Colonic mucosa (tissue), 4 donors: Measurements from ENCODE around the gene PAK4. TPM values are rescaled to one million over a fixed set of nuclear protein-coding genes. Genes with fewer than 3 reads are reported as not detected.
A peak's percentile ranks its signal among the peaks of the same experiment; 100 is the strongest.

Experiments
- DNase-seq: peaks from one replicate; pipeline ENCODE4 v3.0.0-alpha.2; 2020
- H3K27ac ChIP-seq: fragments of 200-600 bp; one replicate; pipeline ENCODE4 v1.8.0; 2021
- H3K27me3 ChIP-seq: fragments of 200-600 bp; one replicate; pipeline ENCODE4 v1.8.0; 2021
- H3K36me3 ChIP-seq: fragments of 200-600 bp; one replicate; pipeline ENCODE4 v1.8.0; 2021
- H3K4me1 ChIP-seq: fragments of 200-600 bp; one replicate; pipeline ENCODE4 v1.8.0; 2021; ENCODE audit warnings: mild to moderate bottlenecking
- H3K4me3 ChIP-seq: fragments of 200-600 bp; one replicate; pipeline ENCODE4 v1.8.0; 2021
- H3K9ac ChIP-seq, 2 donors: one replicate each; pipeline ENCODE4 v1.7.0; 2013; ENCODE audit warnings: control low read depth in 2 of 2, low read depth in 2 of 2, low read length in 2 of 2
- H3K9me3 ChIP-seq: fragments of 200-600 bp; one replicate; pipeline ENCODE4 v1.8.0; 2021
- CTCF ChIP-seq: fragments of 200-600 bp; IDR thresholded peaks from one replicate; pipeline ENCODE4 v1.8.0; 2022; ENCODE audit warnings: antibody characterized with exemption, mild to moderate bottlenecking
- intact Hi-C: fragments of 100-400 bp; cut with DNase I; formaldehyde crosslinking; loops from one replicate; pipeline ENCODE4 v1.14.1; 2022
- total RNA-seq, 2 donors: library from RNA; stranded (reverse); fragmentation: NEBNext Ultra II Directional in 1 of 2; extraction: Animal tissue kit (Norgen Biotek cat#: 25700) in 1 of 2; gene quantifications; one replicate each; pipeline ENCODE4 v1.2.1, GENCODE V29; 2021
- donor health status: healthy.
- donor health status: DM: no; HTN: no; CAD: no.
- donor health status: DM: no; HTN: no; CAD: no.

PAK4 gene
- 100 to 1,000 TPM in 1 of 2 donors, 10 to 100 TPM in 1; 85.5 to 127 TPM for total RNA-seq

GRCh38 chr19:39125554-39126311 lies at the start of gene PAK4:
TSS of gene PAK4 (plus strand) at chr19:39125786. CDS start at chr19:39169554, 43,768 bp downstream.
- Histone ChIP-seq H3K4me1 (peaks cover 15% of the 10 kb centered on the region), H3K9ac (peak within 1 kb of the TSS; percentile 72 to 90), H3K36me3 (no peaks in the 10 kb centered on the region), H3K4me3 (peak within 1 kb of the TSS; percentile 79), H3K27ac (peak within 1 kb of the TSS; percentile 92), H3K9me3 (no peaks in the 10 kb centered on the region), H3K27me3 (no peaks in the 10 kb centered on the region)
- intact Hi-C loops = no loop called here
- DNase-seq = peak; percentile 97
- no peak for TF ChIP-seq CTCF

- intact Hi-C loops = no loop called here
- no peak for TF ChIP-seq CTCF
- no peak overlapping the region for H3K27ac ChIP-seq
- no peaks in the 10 kb centered on the region for H3K9me3 ChIP-seq
- H3K36me3 ChIP-seq = no peaks in the 10 kb centered on the region
- no peaks in the 10 kb centered on the region for H3K4me1 ChIP-seq
- H3K9ac ChIP-seq = no peak overlapping the region
- no peak for DNase-seq
- no peak overlapping the region for H3K4me3 ChIP-seq
- H3K27me3 ChIP-seq = peaks cover 2% of the 10 kb centered on the region
Measured at GRCh38 chr19:39077323-39077722, 48.3 kb upstream of the PAK4 start.

GRCh38 chr19:39078436-39079200 lies 47.0 kb upstream of the PAK4 start:
- Histone ChIP-seq H3K4me1 (no peaks in the 10 kb centered on the region), H3K9ac (no peak overlapping the region), H3K9me3 (no peaks in the 10 kb centered on the region), H3K4me3 (no peak overlapping the region), H3K36me3 (no peaks in the 10 kb centered on the region), H3K27me3 (peaks cover 14% of the 10 kb centered on the region), H3K27ac (no peak overlapping the region)
- TF ChIP-seq CTCF = no peak
- DNase-seq = no peak
- intact Hi-C loops = no loop called here

GRCh38 chr19:39080431-39080830 lies 45.2 kb upstream of the PAK4 start:
- intact Hi-C loops = no loop called here
- no peak overlapping the region for H3K4me3 ChIP-seq
- H3K4me1 ChIP-seq = no peaks in the 10 kb centered on the region
- H3K27ac ChIP-seq = no peak overlapping the region
- DNase-seq = no peak
- H3K9me3 ChIP-seq = no peaks in the 10 kb centered on the region
- peaks cover 32% of the 10 kb centered on the region for H3K27me3 ChIP-seq
- no peak overlapping the region for H3K9ac ChIP-seq
- no peak for TF ChIP-seq CTCF
- H3K36me3 ChIP-seq = no peaks in the 10 kb centered on the region

- intact Hi-C loops = no loop called here
- no peak overlapping the region for H3K9ac ChIP-seq
- DNase-seq = no peak
Measured at GRCh38 chr19:39082167-39082566, 43.4 kb upstream of the PAK4 start.

More at GRCh38 chr19:39082167-39082566, 43.4 kb upstream of the PAK4 start:
- H3K36me3 ChIP-seq = no peaks in the 10 kb centered on the region
- peaks cover 38% of the 10 kb centered on the region for H3K27me3 ChIP-seq
- H3K4me1 ChIP-seq = no peaks in the 10 kb centered on the region
- H3K4me3 ChIP-seq = no peak overlapping the region
- no peaks in the 10 kb centered on the region for H3K9me3 ChIP-seq
- no peak overlapping the region for H3K27ac ChIP-seq
- no peak for TF ChIP-seq CTCF
